Stomach (tissue), 9 donors: Measurements from ENCODE around the gene SUMO1. TPM values are rescaled to one million over a fixed set of nuclear protein-coding genes. Genes with fewer than 3 reads are reported as not detected.
A peak's percentile ranks its signal among the peaks of the same experiment; 100 is the strongest.

Experiments
- DNase-seq, 2 donors: peaks; one replicate each; pipeline versions ENCODE4 v3.0.0 to v3.0.0-alpha.2; 2013 to 2019
- H3K27ac ChIP-seq, 5 donors: fragments of 200-600 bp in 4 of 5; sonication (generic) in 4 of 5; one replicate each; pipeline ENCODE4 v1.5.1; 2013 to 2019; ENCODE audit warnings: mild to moderate bottlenecking in 1 of 5, moderate library complexity in 1 of 5
- H3K27me3 ChIP-seq, 3 donors: fragments of 200-600 bp; sonication (generic); one replicate each; pipeline ENCODE4 v1.5.1; 2017 to 2019; ENCODE audit warnings: mixed run types in 1 of 3
- H3K36me3 ChIP-seq, 4 donors: fragments of 200-600 bp; sonication (generic); 1 replicate in 3 of 4; 2 replicates in 1 of 4; pipeline ENCODE4 v1.5.1; 2016 to 2019
- H3K4me1 ChIP-seq, 4 donors: fragments of 200-600 bp; sonication (generic); one replicate each; pipeline ENCODE4 v1.5.1; 2016 to 2019
- H3K4me3 ChIP-seq, 4 donors: fragments of 200-600 bp; sonication (generic) in 3 of 4; one replicate each; pipeline ENCODE4 v1.5.1; 2016 to 2019; ENCODE audit warnings: mild to moderate bottlenecking in 1 of 4
- H3K9me3 ChIP-seq, 4 donors: fragments of 200-600 bp; sonication (generic); one replicate each; pipeline ENCODE4 v1.5.1; 2016 to 2019
- EP300 ChIP-seq: sonication (generic); formaldehyde crosslinking; IDR thresholded peaks from one replicate; pipeline ENCODE4 v1.6.1; 2017; ENCODE audit warnings: antibody characterized with exemption
- POLR2A ChIP-seq, 4 donors: fragments of 450-650 bp; IDR thresholded peaks; one replicate each; pipeline ENCODE4 v1.6.1; 2016; ENCODE audit warnings: antibody characterized with exemption in 4 of 4, control low read depth in 2 of 4, mild to moderate bottlenecking in 1 of 4, moderate library complexity in 1 of 4
- POLR2AphosphoS5 ChIP-seq, 3 donors: sonication (generic); formaldehyde crosslinking; IDR thresholded peaks; one replicate each; pipeline ENCODE4 v1.6.1; 2016; ENCODE audit warnings: antibody characterized with exemption in 3 of 3
- WGBS, 5 donors: extraction: QIAGEN DNeasy Blood & Tissue Kit in 3 of 5; methylation state at CpG; one replicate each; pipeline versions ENCODE4 v1.1.5 to v1.1.7; 2013 to 2018; 5-methylcytosine and 5-hydroxymethylcytosine counted together
- intact Hi-C: fragments of 100-400 bp; cut with DNase I; formaldehyde crosslinking; loops from one replicate; pipeline ENCODE4 v1.15.1; 2023; ENCODE audit warnings: low total_unique reads
- polyA plus RNA-seq, 3 donors: library from polyadenylated mRNA; stranded (reverse); fragments of 200-250 nt; gene quantifications; one replicate each; pipeline ENCODE4 v1.2.3, GENCODE V29; 2013
- total RNA-seq, 5 donors: library from RNA; depleted of rRNA; stranded (reverse); fragments of >200 nt; gene quantifications; one replicate each; pipeline versions ENCODE4 v1.1.0 to v1.2.3, GENCODE V29; 2014 to 2016
- TF ChIP-seq, protein P1 (sequence below), 7 experiments: fragments of 450-650 bp in 4 of 7; fragments of 200-600 bp in 3 of 7; sonication (generic) in 3 of 7; IDR thresholded peaks; one replicate each; pipeline ENCODE4 v1.5.1; 2016 to 2019; ENCODE audit warnings: antibody characterized with exemption in 7 of 7, control low read depth in 2 of 7, mild to moderate bottlenecking in 1 of 7
- donor health status: healthy with polysubstance abuse.
- donor health status: Bipolar disorder and iron deficiency.
- donor health status: healthy.

The SUMO1 gene
- total and polyA plus RNA-seq, 8 donors: 17.8 to 118 (median 64.3) TPM

DNA sequence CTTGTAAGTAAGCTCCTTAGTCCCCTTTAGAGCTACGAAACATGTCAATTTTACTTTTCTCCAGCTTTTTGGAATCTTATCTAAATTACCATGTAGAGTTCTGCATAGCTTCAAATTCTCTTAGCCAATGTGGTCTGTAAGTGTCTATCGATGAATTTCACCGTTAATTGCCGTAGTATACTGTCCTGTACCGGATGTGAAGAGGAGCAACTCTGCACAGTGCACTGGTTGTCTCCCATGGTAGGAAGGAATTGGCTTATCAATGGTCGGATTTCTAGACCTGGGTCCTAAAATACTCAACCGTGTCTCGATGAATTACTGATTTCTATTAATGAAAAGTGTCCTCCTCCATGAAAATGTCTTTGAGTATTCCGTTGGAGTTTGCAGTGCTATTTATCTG lies 29.1 kb upstream of the SUMO1 start:
- Histone ChIP-seq H3K27me3 (no peaks in the 10 kb centered on the region), H3K27ac (peak overlapping the region in 1 of 5 donors; percentile 97), H3K4me3 (peak overlapping the region; percentile 70 to 92 (median 82)), H3K36me3 (no peaks in the 10 kb centered on the region), H3K9me3 (no peaks in the 10 kb centered on the region), H3K4me1 (peaks cover 13 to 59% (median 39%) of the 10 kb centered on the region in 4 donors)
- WGBS, 5 donors: 9 to 22% (median 13%) methylated on average over 9 of the region's 9 CpGs
- TF ChIP-seq POLR2A (IDR thresholded peaks at IDR 0.05): no peak
- TF ChIP-seq, protein P1, sequence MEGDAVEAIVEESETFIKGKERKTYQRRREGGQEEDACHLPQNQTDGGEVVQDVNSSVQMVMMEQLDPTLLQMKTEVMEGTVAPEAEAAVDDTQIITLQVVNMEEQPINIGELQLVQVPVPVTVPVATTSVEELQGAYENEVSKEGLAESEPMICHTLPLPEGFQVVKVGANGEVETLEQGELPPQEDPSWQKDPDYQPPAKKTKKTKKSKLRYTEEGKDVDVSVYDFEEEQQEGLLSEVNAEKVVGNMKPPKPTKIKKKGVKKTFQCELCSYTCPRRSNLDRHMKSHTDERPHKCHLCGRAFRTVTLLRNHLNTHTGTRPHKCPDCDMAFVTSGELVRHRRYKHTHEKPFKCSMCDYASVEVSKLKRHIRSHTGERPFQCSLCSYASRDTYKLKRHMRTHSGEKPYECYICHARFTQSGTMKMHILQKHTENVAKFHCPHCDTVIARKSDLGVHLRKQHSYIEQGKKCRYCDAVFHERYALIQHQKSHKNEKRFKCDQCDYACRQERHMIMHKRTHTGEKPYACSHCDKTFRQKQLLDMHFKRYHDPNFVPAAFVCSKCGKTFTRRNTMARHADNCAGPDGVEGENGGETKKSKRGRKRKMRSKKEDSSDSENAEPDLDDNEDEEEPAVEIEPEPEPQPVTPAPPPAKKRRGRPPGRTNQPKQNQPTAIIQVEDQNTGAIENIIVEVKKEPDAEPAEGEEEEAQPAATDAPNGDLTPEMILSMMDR (IDR thresholded peaks at IDR 0.05): no peak
- TF ChIP-seq POLR2AphosphoS5 (IDR thresholded peaks at IDR 0.05): no peak
- TF ChIP-seq EP300: no peak
- intact Hi-C loops: no loop called here
- DNase-seq: peak in 1 of 2 donors; percentile 16

DNA sequence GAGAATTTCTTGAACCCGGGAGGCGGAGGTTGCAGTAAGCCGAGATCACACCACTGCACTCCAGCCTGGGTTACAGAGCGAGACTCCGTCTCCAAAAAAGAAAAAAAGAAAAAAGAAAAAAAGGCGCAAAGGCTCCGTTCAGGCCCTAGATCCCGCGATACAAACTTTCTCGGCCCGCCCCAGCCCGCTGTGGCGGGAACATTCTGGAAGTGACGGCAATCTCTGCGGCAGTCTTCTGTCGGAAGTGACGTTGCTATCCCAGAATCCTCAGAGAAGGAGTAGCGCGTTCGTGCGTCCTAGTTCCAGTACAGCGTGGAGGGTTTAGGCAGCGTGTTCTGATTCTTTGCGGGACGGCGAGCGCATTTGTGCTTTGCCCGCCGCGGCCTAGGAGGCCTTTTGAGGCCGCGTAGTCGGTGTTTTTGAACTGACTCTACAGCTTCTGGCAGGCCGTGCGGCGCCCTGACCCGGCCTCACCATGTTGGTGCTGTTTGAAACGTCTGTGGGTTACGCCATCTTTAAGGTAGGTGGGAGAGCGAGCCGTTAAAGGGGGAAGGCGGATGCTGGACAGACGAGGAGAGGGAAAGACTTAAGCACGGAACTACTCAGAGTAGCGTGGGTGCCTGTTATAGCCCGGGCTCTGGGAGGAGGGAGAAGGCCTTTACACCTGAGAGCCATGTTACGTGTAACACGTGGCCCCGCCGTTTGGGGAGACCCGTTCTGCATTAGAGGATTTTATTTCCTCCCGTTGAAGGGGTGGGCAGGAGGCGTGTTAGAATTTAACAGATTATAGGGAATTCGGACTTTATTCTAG lies 27.3 kb upstream of the SUMO1 start, which contains the start of gene NOP58:
Gene NOP58, plus strand, starts transcription at position 297 of the 811 bp plus-strand sequence. Its CDS starts 179 bp downstream, at position 476.
- TF ChIP-seq, protein P1 (IDR thresholded peaks at IDR 0.05): no peak
- TF ChIP-seq POLR2AphosphoS5 (IDR thresholded peaks at IDR 0.05): peak; percentile 99 to 100 (median 100)
- peak in 2 of 4 donors; percentile 96 for TF ChIP-seq POLR2A (IDR thresholded peaks at IDR 0.05)
- peak; percentile 21 for TF ChIP-seq EP300
- WGBS, 5 donors: 0% methylated on average over 54 of the region's 54 CpGs
- Histone ChIP-seq H3K27me3 (no peaks in the 10 kb centered on the region), H3K36me3 (no peaks in the 10 kb centered on the region), H3K4me3 (peak within 1 kb of the TSS; percentile 70 to 92 (median 82)), H3K27ac (peak within 1 kb of the TSS; percentile 89 to 97 (median 97)), H3K4me1 (peaks cover 13 to 44% (median 27%) of the 10 kb centered on the region in 4 donors), H3K9me3 (no peaks in the 10 kb centered on the region)
- peak; percentile 92 to 99 for DNase-seq
- intact Hi-C loops: no loop called here

DNA sequence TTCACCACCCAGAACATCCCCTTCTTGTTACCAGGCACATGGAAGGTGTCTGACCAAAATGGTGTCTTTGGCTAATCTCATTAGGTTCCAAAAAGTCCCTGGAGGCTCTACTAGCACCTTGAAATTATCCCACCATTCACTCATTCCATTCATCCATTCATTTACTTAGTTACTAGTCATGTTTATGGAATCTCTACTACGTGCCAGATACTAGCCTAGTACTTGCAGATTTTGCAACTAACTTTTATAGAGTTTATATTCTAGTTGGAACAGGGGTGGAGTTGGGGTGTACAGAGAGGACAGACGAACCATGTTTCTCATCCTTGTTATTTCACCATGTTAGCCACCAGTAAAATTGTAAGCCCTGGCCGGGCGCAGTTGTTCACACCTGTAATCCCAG lies 23.1 kb upstream of the SUMO1 start:
- H3K27ac ChIP-seq: no peak overlapping the region
- intact Hi-C loops: no loop called here
- TF ChIP-seq EP300: no peak

DNA sequence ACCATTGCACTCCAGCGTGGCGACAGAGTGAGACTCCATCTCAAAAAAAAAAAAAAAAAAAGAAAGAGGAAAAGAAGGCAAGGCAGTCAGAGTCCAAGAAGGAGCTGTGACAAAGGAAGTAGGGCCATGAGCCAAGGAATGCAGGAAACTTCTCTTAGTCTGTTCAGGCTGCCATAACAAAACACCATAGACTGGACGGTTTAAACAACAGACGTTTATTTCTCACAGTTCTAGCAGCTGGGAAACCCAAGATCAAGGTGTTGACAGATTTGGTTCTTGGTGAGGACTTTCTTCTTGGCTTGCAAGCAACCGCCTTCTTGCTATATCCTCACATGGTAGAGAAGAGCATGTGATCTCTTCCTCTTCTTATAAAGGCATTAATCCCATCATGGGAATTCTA lies 13.1 kb upstream of the SUMO1 start:
- Histone ChIP-seq H3K4me3 (no peak overlapping the region), H3K9me3 (no peaks in the 10 kb centered on the region), H3K27me3 (no peaks in the 10 kb centered on the region), H3K4me1 (no peaks in the 10 kb centered on the region), H3K36me3 (no peaks in the 10 kb centered on the region), H3K27ac (no peak overlapping the region)
- DNase-seq: no peak
- no peak for TF ChIP-seq POLR2A (IDR thresholded peaks at IDR 0.05)
- TF ChIP-seq, protein P1 (IDR thresholded peaks at IDR 0.05): no peak
- no peak for TF ChIP-seq POLR2AphosphoS5 (IDR thresholded peaks at IDR 0.05)
- TF ChIP-seq EP300: no peak
- intact Hi-C loops: no loop called here
- 77 to 90% (median 83%) methylated on average over 5 of the region's 5 CpGs for WGBS, 5 donors

More for the DNA sequence above, 23.1 kb upstream of the SUMO1 start:
- H3K36me3 ChIP-seq: no peaks in the 10 kb centered on the region
- no peak overlapping the region for H3K4me3 ChIP-seq
- no peaks in the 10 kb centered on the region for H3K9me3 ChIP-seq
- 61 to 78% (median 71%) methylated on average over 4 of the region's 4 CpGs for WGBS, 5 donors
- peaks cover 0 to 3% (median 0%) of the 10 kb centered on the region in 4 donors for H3K4me1 ChIP-seq
- no peak for DNase-seq
- H3K27me3 ChIP-seq: no peaks in the 10 kb centered on the region
